ENCODE data around the gene AMPD3. TPM values are rescaled to one million over a fixed set of nuclear protein-coding genes. Genes with fewer than 3 reads are reported as not detected.

Gene AMPD3
- total and polyA plus RNA-seq, 10 donors, result 9.3 to 54.7 (median 25.2) TPM

- intact Hi-C loops (cut with DNase I; ENCODE audit: low total_unique reads), result no loop called here
- TF ChIP-seq POLR2AphosphoS5 (IDR thresholded peaks at IDR 0.05), result no peak
- TF ChIP-seq POLR2A (IDR thresholded peaks at IDR 0.05), result no peak
- no peak for TF ChIP-seq CTCF (IDR thresholded peaks at IDR 0.05 in 8 of 11, conservative IDR thresholded peaks at IDR 0.05 in 3 of 11)
- peaks cover 0 to 8% (median 3%) of the 10 kb centered on the region in 8 donors for H3K9me3 ChIP-seq
- no peak for DNase-seq
- H3K27ac ChIP-seq, result no peak overlapping the region
- no peak overlapping the region for H3K4me3 ChIP-seq
- H3K36me3 ChIP-seq, result no peaks in the 10 kb centered on the region
- WGBS, 5 donors, result 78 to 91% (median 87%) methylated on average over 3 of the region's 3 CpGs
- peaks cover 0 to 3% (median 0%) of the 10 kb centered on the region in 7 donors for H3K27me3 ChIP-seq (replicated peaks in 1 of 7)
- no peaks in the 10 kb centered on the region for H3K4me1 ChIP-seq
These were observed 28.6 kb upstream of the AMPD3 start for GRCh38 chr11:10426475-10426874.

- H3K36me3 ChIP-seq, result no peaks in the 10 kb centered on the region
- H3K27me3 ChIP-seq (replicated peaks in 1 of 7), result peaks cover 0 to 3% (median 0%) of the 10 kb centered on the region in 7 donors
- 60 to 89% (median 72%) methylated on average over 1 of the region's 1 CpG for WGBS, 5 donors
- peaks cover 0 to 14% (median 8%) of the 10 kb centered on the region in 8 donors for H3K9me3 ChIP-seq
- H3K4me1 ChIP-seq, result no peaks in the 10 kb centered on the region
- no peak overlapping the region for H3K4me3 ChIP-seq
- DNase-seq, result no peak
- TF ChIP-seq POLR2A (IDR thresholded peaks at IDR 0.05) (no peak), POLR2AphosphoS5 (IDR thresholded peaks at IDR 0.05) (no peak), CTCF (IDR thresholded peaks at IDR 0.05 in 8 of 11, conservative IDR thresholded peaks at IDR 0.05 in 3 of 11) (no peak)
- H3K27ac ChIP-seq, result no peak overlapping the region
- intact Hi-C loops (cut with DNase I; ENCODE audit: low total_unique reads), result no loop called here
These were observed 26.6 kb upstream of the AMPD3 start for GRCh38 chr11:10428453-10428852.

- no peak for TF ChIP-seq POLR2AphosphoS5 (IDR thresholded peaks at IDR 0.05)
- TF ChIP-seq CTCF (IDR thresholded peaks at IDR 0.05 in 8 of 11, conservative IDR thresholded peaks at IDR 0.05 in 3 of 11), result no peak
- TF ChIP-seq POLR2A (IDR thresholded peaks at IDR 0.05), result no peak
- no peak for DNase-seq
- no peaks in the 10 kb centered on the region for H3K36me3 ChIP-seq
- H3K27ac ChIP-seq, result no peak overlapping the region
- peaks cover 0 to 3% (median 0%) of the 10 kb centered on the region in 7 donors for H3K27me3 ChIP-seq (replicated peaks in 1 of 7)
- intact Hi-C loops (cut with DNase I; ENCODE audit: low total_unique reads), result no loop called here
- no peaks in the 10 kb centered on the region for H3K4me1 ChIP-seq
- 93 to 97% (median 96%) methylated on average over 2 of the region's 2 CpGs for WGBS, 5 donors
- H3K4me3 ChIP-seq, result no peak overlapping the region
- peaks cover 0 to 14% (median 8%) of the 10 kb centered on the region in 8 donors for H3K9me3 ChIP-seq
These were observed 25.5 kb upstream of the AMPD3 start for GRCh38 chr11:10429526-10429925.

- DNase-seq, result no peak
- no peak for TF ChIP-seq CTCF (IDR thresholded peaks at IDR 0.05 in 8 of 11, conservative IDR thresholded peaks at IDR 0.05 in 3 of 11)
- TF ChIP-seq POLR2AphosphoS5 (IDR thresholded peaks at IDR 0.05), result no peak
- no peak for TF ChIP-seq POLR2A (IDR thresholded peaks at IDR 0.05)
- H3K4me1 ChIP-seq, result peaks cover 0 to 15% (median 0%) of the 10 kb centered on the region in 6 donors
- intact Hi-C loops (cut with DNase I; ENCODE audit: low total_unique reads), result no loop called here
- H3K27ac ChIP-seq, result no peak overlapping the region
- H3K9me3 ChIP-seq, result peaks cover 0 to 14% (median 7%) of the 10 kb centered on the region in 8 donors
- no peak overlapping the region for H3K4me3 ChIP-seq
- H3K27me3 ChIP-seq (replicated peaks in 1 of 7), result no peaks in the 10 kb centered on the region
- H3K36me3 ChIP-seq, result no peaks in the 10 kb centered on the region
- 42 to 71% (median 54%) methylated on average over 1 of the region's 1 CpG for WGBS, 5 donors
These were observed 22.6 kb upstream of the AMPD3 start for GRCh38 chr11:10432493-10432892.
